KMS-11 (cell line): ENCODE measurements around the gene NFE2L2.
"Not testable (repeated sequence)": the region's sequence is repeated elsewhere in the genome, so short reads cannot be mapped to it uniquely, and the experiment has no call there.

ENCODE experiments used
- H2AFZ ChIP-seq: fragments of 200-600 bp; sonication (generic); 2 replicates; pipeline ENCODE4 v1.6.1; 2016; ENCODE audit warnings: antibody characterized with exemption, mixed run types, low read depth
- H3K27ac ChIP-seq: fragments of 200-600 bp; sonication (generic); 2 replicates; pipeline ENCODE4 v1.6.1; 2016; ENCODE audit warnings: mild to moderate bottlenecking, mixed run types
- H3K27me3 ChIP-seq: fragments of 200-600 bp; sonication (generic); 2 replicates; pipeline ENCODE4 v1.6.1; 2017; ENCODE audit warnings: mild to moderate bottlenecking, low read depth, mixed run types, moderate library complexity; ENCODE audit not compliant: insufficient read depth
- H3K36me3 ChIP-seq: fragments of 200-600 bp; sonication (generic); 2 replicates; pipeline ENCODE4 v1.6.1; 2017; ENCODE audit warnings: mild to moderate bottlenecking, mixed run types; ENCODE audit not compliant: insufficient read depth
- H3K4me1 ChIP-seq: fragments of 200-600 bp; sonication (generic); 2 replicates; pipeline ENCODE4 v1.6.1; 2016; ENCODE audit warnings: mild to moderate bottlenecking, low read depth, mixed run types; ENCODE audit not compliant: poor library complexity, severe bottlenecking
- H3K4me2 ChIP-seq: fragments of 200-600 bp; sonication (generic); 2 replicates; pipeline ENCODE4 v1.7.0; 2016; ENCODE audit warnings: mild to moderate bottlenecking, mixed run types
- H3K4me3 ChIP-seq: fragments of 200-600 bp; sonication (generic); IDR thresholded peaks from 2 replicates; pipeline ENCODE4 v1.6.1; 2017; ENCODE audit warnings: low read depth, low read length, mixed read lengths; ENCODE audit not compliant: insufficient read depth
- H3K79me2 ChIP-seq: fragments of 200-600 bp; sonication (generic); 2 replicates; pipeline ENCODE4 v1.6.1; 2016; ENCODE audit warnings: low read depth, mixed run types; ENCODE audit not compliant: insufficient read depth
- H3K9ac ChIP-seq: fragments of 200-600 bp; sonication (generic); 2 replicates; pipeline ENCODE4 v1.6.1; 2016; ENCODE audit warnings: mild to moderate bottlenecking, mixed run types
- H4K20me1 ChIP-seq: fragments of 200-600 bp; sonication (generic); 2 replicates; pipeline ENCODE4 v1.6.1; 2016; ENCODE audit warnings: mild to moderate bottlenecking, mixed run types; ENCODE audit not compliant: insufficient read depth
- CTCF ChIP-seq: fragments of 200-600 bp; sonication (generic); conservative IDR thresholded peaks from 2 replicates; pipeline ENCODE4 v1.6.1; 2017; ENCODE audit warnings: low read depth, mild to moderate bottlenecking, antibody characterized with exemption, low read length, moderate library complexity, mixed read lengths

The NFE2L2 gene

DNA sequence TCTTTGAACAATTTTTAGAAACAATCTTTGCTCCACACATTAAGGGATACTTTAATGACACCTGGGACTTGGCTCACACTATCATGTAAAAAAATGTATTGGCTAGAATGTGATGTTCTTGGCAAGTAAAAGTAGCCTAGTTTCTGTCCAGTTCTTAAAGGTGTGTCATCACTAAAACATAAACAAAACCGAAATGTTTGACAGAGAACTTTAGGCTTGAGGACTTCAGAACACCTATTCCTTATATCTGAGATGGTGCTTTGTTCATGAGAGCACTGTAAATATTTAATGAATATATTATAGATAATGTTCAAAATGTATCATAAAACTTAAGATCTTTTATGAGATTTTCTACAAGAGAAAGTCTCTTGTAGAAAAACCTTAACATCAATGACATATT, 71.7 kb downstream of the NFE2L2 start:
- peak overlapping the region; percentile 11 for H2AFZ ChIP-seq
- H3K4me3 ChIP-seq, result no peak overlapping the region
- H3K4me2 ChIP-seq, result peak overlapping the region; percentile 69

GRCh38 chr2:177190941-177191340, 73.6 kb downstream of the NFE2L2 start:
- Histone ChIP-seq H3K27me3 (no peaks in the 10 kb centered on the region), H2AFZ (no peak overlapping the region), H3K4me3 (no peak overlapping the region), H3K4me1 (peaks cover 19% of the 10 kb centered on the region), H4K20me1 (no peaks in the 10 kb centered on the region), H3K36me3 (no peaks in the 10 kb centered on the region), H3K4me2 (no peak overlapping the region), H3K79me2 (no peaks in the 10 kb centered on the region), H3K9ac (no peak overlapping the region), H3K27ac (no peak overlapping the region)
- no peak for TF ChIP-seq CTCF

More for the DNA sequence above, 71.7 kb downstream of the NFE2L2 start:
- no peak for TF ChIP-seq CTCF
- no peak overlapping the region for H3K27ac ChIP-seq
- no peak overlapping the region for H3K9ac ChIP-seq
- no peaks in the 10 kb centered on the region for H4K20me1 ChIP-seq
- peaks cover 19% of the 10 kb centered on the region for H3K4me1 ChIP-seq
- no peaks in the 10 kb centered on the region for H3K79me2 ChIP-seq
- no peaks in the 10 kb centered on the region for H3K27me3 ChIP-seq
- H3K36me3 ChIP-seq, result no peaks in the 10 kb centered on the region

DNA sequence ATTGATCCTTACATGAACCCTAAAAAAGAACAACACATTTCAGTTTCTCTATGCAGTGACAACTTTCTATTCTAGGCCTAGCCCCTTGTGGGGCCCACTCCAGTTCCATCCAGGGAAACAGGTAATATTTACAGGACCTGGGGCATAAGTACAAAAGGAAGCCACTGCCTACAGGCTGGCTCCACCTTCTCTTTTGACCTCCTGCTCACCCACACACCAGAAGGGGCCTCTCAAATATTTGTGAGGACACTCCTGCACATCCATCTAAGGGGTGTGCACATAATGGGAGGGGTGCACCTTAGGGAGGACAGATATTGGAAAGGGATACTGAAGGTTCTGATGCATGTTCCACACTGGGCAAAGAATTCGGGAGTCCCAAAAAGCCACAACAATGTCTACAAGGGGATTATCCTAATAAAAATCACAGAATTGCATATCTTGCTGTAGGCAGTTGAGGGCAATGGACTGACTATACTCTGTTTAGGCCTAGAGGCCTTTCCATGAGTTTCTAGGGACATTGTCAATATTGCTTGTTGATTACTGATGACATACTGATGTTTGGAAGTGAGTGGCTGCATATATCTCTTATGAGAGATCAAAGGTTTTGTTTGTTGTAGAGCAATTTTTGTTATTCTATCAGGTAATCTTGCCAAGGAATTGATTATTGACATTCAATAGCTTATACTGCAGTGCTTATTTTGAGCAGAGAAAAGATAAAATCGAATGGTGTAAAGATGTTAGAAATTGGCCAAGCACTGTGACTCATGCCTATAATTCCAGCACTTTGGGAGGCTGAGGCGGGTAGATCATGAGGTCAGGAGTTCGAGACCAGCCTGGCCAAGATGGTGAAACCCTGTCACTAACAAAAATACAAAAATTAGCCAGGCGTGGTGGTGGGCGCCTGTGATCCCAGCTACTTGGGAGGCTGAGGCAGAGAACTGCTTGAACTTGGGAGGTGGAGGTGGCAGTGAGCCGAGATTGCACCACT, 75.8 kb downstream of the NFE2L2 start:
- Histone ChIP-seq H3K27me3 (no peaks in the 10 kb centered on the region), H3K27ac (no peak overlapping the region), H3K79me2 (no peaks in the 10 kb centered on the region), H3K4me1 (peaks cover 16% of the 10 kb centered on the region), H4K20me1 (no peaks in the 10 kb centered on the region), H3K9ac (no peak overlapping the region), H2AFZ (no peak overlapping the region), H3K36me3 (no peaks in the 10 kb centered on the region), H3K4me2 (no peak overlapping the region), H3K4me3 (no peak overlapping the region)
- no peak for TF ChIP-seq CTCF

- H2AFZ ChIP-seq, result no peak overlapping the region
- no peaks in the 10 kb centered on the region for H3K27me3 ChIP-seq
- H3K36me3 ChIP-seq, result no peaks in the 10 kb centered on the region
- peaks cover 6% of the 10 kb centered on the region for H3K4me1 ChIP-seq
- no peak for TF ChIP-seq CTCF
- no peak overlapping the region for H3K9ac ChIP-seq
- H3K4me3 ChIP-seq, result no peak overlapping the region
- H4K20me1 ChIP-seq, result no peaks in the 10 kb centered on the region
- H3K79me2 ChIP-seq, result no peaks in the 10 kb centered on the region
- no peak overlapping the region for H3K27ac ChIP-seq
- H3K4me2 ChIP-seq, result no peak overlapping the region
Observed at GRCh38 chr2:177187631-177188312, 76.8 kb downstream of the NFE2L2 start.

DNA sequence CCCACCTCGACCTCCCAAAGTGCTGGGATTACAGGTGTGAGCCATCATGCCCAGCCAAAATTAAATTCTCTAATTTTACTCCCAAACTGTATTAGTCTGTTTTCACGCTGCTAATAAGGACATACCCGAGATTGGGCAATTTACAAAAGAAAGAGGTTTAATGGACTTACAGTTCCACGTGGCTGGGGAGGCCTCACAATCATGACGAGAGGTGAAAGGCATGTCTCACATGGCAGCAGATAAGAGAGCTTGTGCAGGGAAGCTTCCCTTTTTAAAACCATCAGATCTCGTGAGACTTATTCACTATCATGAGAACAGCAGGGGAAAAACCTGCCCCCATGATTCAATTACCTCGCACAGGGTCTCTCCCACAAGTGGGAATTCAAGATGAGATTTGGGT, 78.5 kb downstream of the NFE2L2 start:
- H2AFZ ChIP-seq, H3K4me1 ChIP-seq, H3K4me2 ChIP-seq, H3K79me2 ChIP-seq, H3K9ac ChIP-seq, H4K20me1 ChIP-seq, H3K4me3 ChIP-seq, H3K27me3 ChIP-seq, H3K27ac ChIP-seq, H3K36me3 ChIP-seq: not testable (repeated sequence)
